HL-60 (cell line): ENCODE measurements around the gene ERH.

ENCODE experiments used
- GABPA ChIP-seq: IDR thresholded peaks from 2 replicates; pipeline ENCODE4 v1.6.1; 2012; ENCODE audit warnings: low read depth
- POLR2AphosphoS5 ChIP-seq: IDR thresholded peaks from 2 replicates; pipeline ENCODE4 v1.6.1; 2012; ENCODE audit warnings: low read depth
- TF ChIP-seq, protein P1 (sequence below): IDR thresholded peaks from one replicate; pipeline ENCODE4 v1.5.1; 2011; ENCODE audit warnings: low read length, control low read depth, inconsistent platforms; ENCODE audit not compliant: insufficient read depth
- TF ChIP-seq, protein P2 (sequence below): IDR thresholded peaks from 2 replicates; pipeline ENCODE4 v1.6.1; 2012; ENCODE audit warnings: low read depth; ENCODE audit not compliant: insufficient replicate concordance

DNA sequence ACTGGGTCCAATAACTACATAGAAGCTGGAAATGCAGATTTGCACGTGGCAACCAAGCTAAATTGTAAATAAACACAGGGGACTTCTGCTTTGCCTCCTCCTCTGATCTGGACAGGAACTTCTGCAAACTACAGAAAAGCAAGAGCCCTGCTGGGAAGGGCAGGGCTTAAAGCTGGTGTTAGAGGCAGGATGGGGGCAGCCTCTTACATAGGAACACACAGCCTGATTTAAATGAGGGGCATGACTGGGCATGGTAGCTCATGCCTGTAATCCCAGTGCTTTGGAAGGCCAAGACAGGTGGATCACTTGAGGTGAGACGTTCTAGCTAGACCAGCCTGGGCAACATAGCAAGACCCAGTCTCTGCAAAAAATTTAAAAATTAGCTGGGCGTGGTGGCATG lies 46.7 kb downstream of the ERH start:
- TF ChIP-seq, protein P1, sequence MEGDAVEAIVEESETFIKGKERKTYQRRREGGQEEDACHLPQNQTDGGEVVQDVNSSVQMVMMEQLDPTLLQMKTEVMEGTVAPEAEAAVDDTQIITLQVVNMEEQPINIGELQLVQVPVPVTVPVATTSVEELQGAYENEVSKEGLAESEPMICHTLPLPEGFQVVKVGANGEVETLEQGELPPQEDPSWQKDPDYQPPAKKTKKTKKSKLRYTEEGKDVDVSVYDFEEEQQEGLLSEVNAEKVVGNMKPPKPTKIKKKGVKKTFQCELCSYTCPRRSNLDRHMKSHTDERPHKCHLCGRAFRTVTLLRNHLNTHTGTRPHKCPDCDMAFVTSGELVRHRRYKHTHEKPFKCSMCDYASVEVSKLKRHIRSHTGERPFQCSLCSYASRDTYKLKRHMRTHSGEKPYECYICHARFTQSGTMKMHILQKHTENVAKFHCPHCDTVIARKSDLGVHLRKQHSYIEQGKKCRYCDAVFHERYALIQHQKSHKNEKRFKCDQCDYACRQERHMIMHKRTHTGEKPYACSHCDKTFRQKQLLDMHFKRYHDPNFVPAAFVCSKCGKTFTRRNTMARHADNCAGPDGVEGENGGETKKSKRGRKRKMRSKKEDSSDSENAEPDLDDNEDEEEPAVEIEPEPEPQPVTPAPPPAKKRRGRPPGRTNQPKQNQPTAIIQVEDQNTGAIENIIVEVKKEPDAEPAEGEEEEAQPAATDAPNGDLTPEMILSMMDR: no peak
- TF ChIP-seq, protein P2, sequence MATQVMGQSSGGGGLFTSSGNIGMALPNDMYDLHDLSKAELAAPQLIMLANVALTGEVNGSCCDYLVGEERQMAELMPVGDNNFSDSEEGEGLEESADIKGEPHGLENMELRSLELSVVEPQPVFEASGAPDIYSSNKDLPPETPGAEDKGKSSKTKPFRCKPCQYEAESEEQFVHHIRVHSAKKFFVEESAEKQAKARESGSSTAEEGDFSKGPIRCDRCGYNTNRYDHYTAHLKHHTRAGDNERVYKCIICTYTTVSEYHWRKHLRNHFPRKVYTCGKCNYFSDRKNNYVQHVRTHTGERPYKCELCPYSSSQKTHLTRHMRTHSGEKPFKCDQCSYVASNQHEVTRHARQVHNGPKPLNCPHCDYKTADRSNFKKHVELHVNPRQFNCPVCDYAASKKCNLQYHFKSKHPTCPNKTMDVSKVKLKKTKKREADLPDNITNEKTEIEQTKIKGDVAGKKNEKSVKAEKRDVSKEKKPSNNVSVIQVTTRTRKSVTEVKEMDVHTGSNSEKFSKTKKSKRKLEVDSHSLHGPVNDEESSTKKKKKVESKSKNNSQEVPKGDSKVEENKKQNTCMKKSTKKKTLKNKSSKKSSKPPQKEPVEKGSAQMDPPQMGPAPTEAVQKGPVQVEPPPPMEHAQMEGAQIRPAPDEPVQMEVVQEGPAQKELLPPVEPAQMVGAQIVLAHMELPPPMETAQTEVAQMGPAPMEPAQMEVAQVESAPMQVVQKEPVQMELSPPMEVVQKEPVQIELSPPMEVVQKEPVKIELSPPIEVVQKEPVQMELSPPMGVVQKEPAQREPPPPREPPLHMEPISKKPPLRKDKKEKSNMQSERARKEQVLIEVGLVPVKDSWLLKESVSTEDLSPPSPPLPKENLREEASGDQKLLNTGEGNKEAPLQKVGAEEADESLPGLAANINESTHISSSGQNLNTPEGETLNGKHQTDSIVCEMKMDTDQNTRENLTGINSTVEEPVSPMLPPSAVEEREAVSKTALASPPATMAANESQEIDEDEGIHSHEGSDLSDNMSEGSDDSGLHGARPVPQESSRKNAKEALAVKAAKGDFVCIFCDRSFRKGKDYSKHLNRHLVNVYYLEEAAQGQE: no peak
- no peak for TF ChIP-seq POLR2AphosphoS5
- TF ChIP-seq GABPA: no peak
